MCF 10A (cell line): ENCODE data around the gene HS6ST3. TPM values are rescaled to one million over a fixed set of nuclear protein-coding genes. Genes with fewer than 3 reads are reported as not detected.

ENCODE experiments used
- BruUV-seq: library from RNA; stranded (reverse); fragments of 400-500 nt; replicated peaks from 2 replicates; lab custom pipeline; 2021; lab: Mats Ljungman, UMichigan
- CTCF ChIA-PET: fragments of 300-600 bp; sonication (Branson Sonifier 250); formaldehyde crosslinking; extraction: SDS; loops from one replicate; lab custom pipeline; 2021; ENCODE audit warnings: antibody characterized with exemption, inconsistent platforms; lab: Yijun Ruan, JAX
- POLR2A ChIA-PET: fragments of 300-600, 350-650 bp; sonication (Branson Sonifier 250); formaldehyde crosslinking; extraction: SDS; loops from one replicate; lab custom pipeline; 2020; ENCODE audit warnings: antibody characterized with exemption, inconsistent platforms; lab: Yijun Ruan, JAX
- DNase-seq: peaks from one replicate; pipeline ENCODE4 v3.0.0-alpha.2; 2018; ENCODE audit not compliant: unreplicated experiment
- H3K27ac Mint-ChIP-seq: one replicate; pipeline ENCODE4 v1.8.0; 2022; ENCODE audit warnings: mild to moderate bottlenecking, low read depth, mixed read lengths; ENCODE audit not compliant: unreplicated experiment
- H3K27me3 Mint-ChIP-seq: one replicate; pipeline ENCODE4 v1.8.0; 2022; ENCODE audit warnings: mixed read lengths; ENCODE audit not compliant: insufficient read depth, unreplicated experiment
- H3K36me3 Mint-ChIP-seq: one replicate; pipeline ENCODE4 v1.8.0; 2022; ENCODE audit warnings: mild to moderate bottlenecking, moderate library complexity, mixed read lengths; ENCODE audit not compliant: insufficient read depth, unreplicated experiment
- H3K4me1 Mint-ChIP-seq: one replicate; pipeline ENCODE4 v1.8.0; 2022; ENCODE audit warnings: mixed read lengths; ENCODE audit not compliant: insufficient read depth, unreplicated experiment
- H3K4me3 Mint-ChIP-seq: one replicate; pipeline ENCODE4 v1.8.0; 2022; ENCODE audit warnings: mild to moderate bottlenecking, moderate library complexity, mixed read lengths; ENCODE audit not compliant: unreplicated experiment
- H3K9me3 Mint-ChIP-seq: one replicate; pipeline ENCODE4 v1.8.0; 2022; ENCODE audit warnings: mixed read lengths; ENCODE audit not compliant: unreplicated experiment
- intact Hi-C: fragments of 100-400 bp; cut with micrococcal nuclease; formaldehyde crosslinking; loops from 2 replicates; pipeline ENCODE4 v1.14.1; 2022
- total RNA-seq: library from RNA; stranded (reverse); gene quantifications from 2 replicates; pipeline ENCODE4 v1.2.3, GENCODE V29; 2022
- TF ChIP-seq, protein P1 (sequence below): fragments of 200-600 bp; IDR thresholded peaks from one replicate; pipeline ENCODE4 v1.8.0; 2022; ENCODE audit warnings: antibody characterized with exemption, mild to moderate bottlenecking; ENCODE audit not compliant: unreplicated experiment

Gene HS6ST3
- total RNA-seq, 1 experiment from 2014 or later, result 0.09 TPM

DNA sequence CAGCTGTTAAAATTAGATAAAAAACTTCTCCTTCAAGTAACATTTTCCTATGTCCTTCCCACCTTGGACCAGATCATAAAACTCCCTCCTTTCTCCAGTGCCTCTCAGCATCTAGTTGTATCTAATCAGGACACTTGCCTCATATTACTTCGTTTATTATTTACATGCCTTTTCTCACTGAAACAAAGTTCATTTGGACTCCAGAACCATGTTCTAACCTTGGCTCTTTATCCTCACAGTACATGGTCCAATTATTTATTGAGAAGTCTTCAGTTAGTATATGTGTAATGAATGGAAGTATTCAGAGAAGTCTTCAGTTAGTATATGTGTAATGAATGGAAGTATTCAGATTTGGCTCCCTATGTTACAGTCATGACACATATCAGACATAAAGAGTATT is 561.7 kb downstream of the HS6ST3 start:
- no peaks in the 10 kb centered on the region for H3K4me1 Mint-ChIP-seq
- intact Hi-C loops, result no loop called here
- ChIA-PET POLR2A (interaction anchor here (0.8 kb wide), 1 partner anchor 46 kb away, joined by 3 read pairs; no protein-coding TSS in a partner anchor), CTCF (interaction anchor here (0.6 to 1.0 kb wide), 3 partner anchors 23 to 632 kb away, joined by 3 to 8 read pairs (median 4); no protein-coding TSS in a partner anchor)
- H3K36me3 Mint-ChIP-seq, result no peaks in the 10 kb centered on the region
- H3K4me3 Mint-ChIP-seq, result no peak overlapping the region
- H3K27me3 Mint-ChIP-seq, result no peaks in the 10 kb centered on the region
- BruUV-seq, result no TSS peak
- no peaks in the 10 kb centered on the region for H3K9me3 Mint-ChIP-seq
- no peak overlapping the region for H3K27ac Mint-ChIP-seq
- no peak for DNase-seq
- TF ChIP-seq, protein P1, sequence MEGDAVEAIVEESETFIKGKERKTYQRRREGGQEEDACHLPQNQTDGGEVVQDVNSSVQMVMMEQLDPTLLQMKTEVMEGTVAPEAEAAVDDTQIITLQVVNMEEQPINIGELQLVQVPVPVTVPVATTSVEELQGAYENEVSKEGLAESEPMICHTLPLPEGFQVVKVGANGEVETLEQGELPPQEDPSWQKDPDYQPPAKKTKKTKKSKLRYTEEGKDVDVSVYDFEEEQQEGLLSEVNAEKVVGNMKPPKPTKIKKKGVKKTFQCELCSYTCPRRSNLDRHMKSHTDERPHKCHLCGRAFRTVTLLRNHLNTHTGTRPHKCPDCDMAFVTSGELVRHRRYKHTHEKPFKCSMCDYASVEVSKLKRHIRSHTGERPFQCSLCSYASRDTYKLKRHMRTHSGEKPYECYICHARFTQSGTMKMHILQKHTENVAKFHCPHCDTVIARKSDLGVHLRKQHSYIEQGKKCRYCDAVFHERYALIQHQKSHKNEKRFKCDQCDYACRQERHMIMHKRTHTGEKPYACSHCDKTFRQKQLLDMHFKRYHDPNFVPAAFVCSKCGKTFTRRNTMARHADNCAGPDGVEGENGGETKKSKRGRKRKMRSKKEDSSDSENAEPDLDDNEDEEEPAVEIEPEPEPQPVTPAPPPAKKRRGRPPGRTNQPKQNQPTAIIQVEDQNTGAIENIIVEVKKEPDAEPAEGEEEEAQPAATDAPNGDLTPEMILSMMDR, result no peak

DNA sequence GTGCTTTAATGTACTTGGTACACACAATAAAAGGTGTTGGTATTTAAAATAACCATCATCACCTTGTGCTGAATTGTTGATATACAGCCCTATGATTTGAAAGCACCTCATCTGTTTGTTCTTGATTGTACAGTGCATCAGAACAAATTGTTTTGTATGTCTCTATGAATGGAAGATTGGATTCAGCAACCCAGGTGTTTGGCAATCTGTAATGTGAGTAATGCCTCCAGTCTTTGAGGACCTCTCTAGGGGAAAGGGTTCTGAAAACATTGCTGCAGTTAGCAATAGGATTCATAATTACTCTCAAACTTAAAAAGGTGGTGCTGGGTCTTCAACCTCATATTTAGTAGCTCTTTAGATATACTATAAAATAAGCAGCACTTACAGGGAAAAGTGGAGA is 562.6 kb downstream of the HS6ST3 start:
- Mint-ChIP-seq H3K36me3 (no peaks in the 10 kb centered on the region), H3K4me1 (no peaks in the 10 kb centered on the region), H3K27me3 (no peaks in the 10 kb centered on the region), H3K27ac (no peak overlapping the region), H3K4me3 (no peak overlapping the region), H3K9me3 (no peaks in the 10 kb centered on the region)
- BruUV-seq, result no TSS peak
- DNase-seq, result peak; percentile 50
- TF ChIP-seq, protein P1, result no peak
- intact Hi-C loops, result no loop called here
- ChIA-PET CTCF (interaction anchor here (0.6 kb wide), 1 partner anchor 633 kb away, joined by 3 read pairs; no protein-coding TSS in a partner anchor), POLR2A (interaction anchor here (0.6 kb wide), 1 partner anchor 1059 kb away, joined by 5 read pairs; no protein-coding TSS in a partner anchor)

DNA sequence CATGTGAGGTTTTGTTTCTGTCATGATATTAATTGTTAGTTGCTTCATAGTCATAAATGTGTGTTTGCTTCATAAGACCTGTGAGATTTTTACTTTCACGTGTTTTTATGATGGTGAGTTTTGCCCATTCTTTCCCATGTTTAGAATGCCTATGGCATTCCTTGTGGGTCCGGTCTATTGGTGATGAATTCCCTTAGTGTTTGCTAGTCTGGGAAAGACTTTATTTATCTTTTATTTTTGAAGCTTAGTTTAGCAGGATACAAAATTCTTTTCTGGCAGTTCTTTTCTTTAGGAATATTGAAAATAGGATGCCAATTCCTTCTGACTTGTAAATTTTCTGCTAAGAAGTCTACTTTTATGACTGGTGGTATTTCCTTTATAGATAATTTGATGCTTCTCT is 571.7 kb downstream of the HS6ST3 start:
- H3K27me3 Mint-ChIP-seq, result no peaks in the 10 kb centered on the region
- intact Hi-C loops, result no loop called here
- TF ChIP-seq, protein P1, result no peak
- H3K27ac Mint-ChIP-seq, result peak overlapping the region; percentile 7
- H3K4me1 Mint-ChIP-seq, result peaks cover 8% of the 10 kb centered on the region
- CTCF ChIA-PET, result interaction anchor here (0.7 kb wide), 1 partner anchor 436 kb away, joined by 3 read pairs; no protein-coding TSS in a partner anchor
- no TSS peak for BruUV-seq
- peaks cover 32% of the 10 kb centered on the region for H3K9me3 Mint-ChIP-seq
- POLR2A ChIA-PET, result no interaction called here
- H3K36me3 Mint-ChIP-seq, result no peaks in the 10 kb centered on the region
- no peak overlapping the region for H3K4me3 Mint-ChIP-seq
- no peak for DNase-seq

DNA sequence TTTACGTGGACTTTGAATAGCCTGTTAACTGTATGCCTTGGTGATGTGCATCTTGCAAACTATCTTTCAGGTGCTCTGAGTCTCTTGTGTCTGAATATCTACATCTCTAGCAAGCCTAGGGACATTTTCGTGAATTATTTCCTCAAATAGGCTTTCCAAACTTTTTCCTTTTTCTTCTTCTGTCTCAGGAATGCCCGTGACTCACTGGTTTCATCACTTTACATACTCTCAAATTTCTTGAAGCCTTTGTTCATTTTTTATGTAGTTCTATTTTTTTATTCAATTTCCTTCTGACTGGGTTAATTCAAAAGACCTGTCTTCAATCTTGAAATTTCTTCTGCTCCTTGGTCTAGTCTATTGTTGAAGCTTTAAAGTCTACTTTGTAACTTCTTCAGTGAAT is 572.1 kb downstream of the HS6ST3 start:
- Mint-ChIP-seq H3K4me3 (no peak overlapping the region), H3K27ac (peak overlapping the region; percentile 7), H3K4me1 (peaks cover 8% of the 10 kb centered on the region), H3K9me3 (peaks cover 32% of the 10 kb centered on the region), H3K27me3 (no peaks in the 10 kb centered on the region), H3K36me3 (no peaks in the 10 kb centered on the region)
- DNase-seq, result no peak
- intact Hi-C loops, result no loop called here
- TF ChIP-seq, protein P1, result no peak
- BruUV-seq, result no TSS peak
- CTCF ChIA-PET, result no interaction called here
- POLR2A ChIA-PET, result no interaction called here
